B cell (primary cell): ENCODE results near the gene CCDC24. TPM values are rescaled to one million over a fixed set of nuclear protein-coding genes. Genes with fewer than 3 reads are reported as not detected.

Experiments
- ATAC-seq: fragments of 200-7000 bp; cut with Tn5 transposase; one replicate; pipeline ENCODE4 v1.10.0; 2021; ENCODE audit warnings: low read depth, mild to moderate bottlenecking, moderate number of reproducible peaks, moderate library complexity
- CTCF ChIA-PET: fragments of 350-600 bp; sonication (Branson Sonifier 250); formaldehyde crosslinking; loops from one replicate; lab custom pipeline; 2021; ENCODE audit warnings: antibody characterized with exemption, inconsistent platforms; lab: Charles Lee
- POLR2A ChIA-PET: fragments of 350-600 bp; sonication (Branson Sonifier 250); formaldehyde crosslinking; loops from one replicate; lab custom pipeline; 2021; ENCODE audit warnings: antibody characterized with exemption; lab: Charles Lee
- DNase-seq: peaks from one replicate; pipeline ENCODE4 v3.0.0; 2013
- H2AFZ ChIP-seq: 2 replicates; pipeline ENCODE4 v1.6.1; 2012; ENCODE audit warnings: mild to moderate bottlenecking, low read depth, low read length; ENCODE audit not compliant: insufficient read depth, poor library complexity, severe bottlenecking
- H3K27ac ChIP-seq, 2 donors: 1 replicate in 1 of 2; 2 replicates in 1 of 2; pipeline ENCODE4 v1.5.1; 2012 to 2013; ENCODE audit warnings: low read length in 2 of 2, mild to moderate bottlenecking in 2 of 2, moderate library complexity in 1 of 2
- H3K27me3 ChIP-seq, 4 experiments: fragments of 200-600 bp in 1 of 4; sonication (generic) in 1 of 4; replicated peaks in 1 of 4; 1 replicate in 2 of 4; 2 replicates in 2 of 4; pipeline versions ENCODE4 v1.6.1 to v1.7.0; 2013 to 2016; ENCODE audit warnings: low read length in 3 of 4, mild to moderate bottlenecking in 2 of 4, mixed read lengths in 1 of 4, moderate library complexity in 1 of 4; ENCODE audit not compliant: insufficient read depth in 4 of 4, control insufficient read depth in 3 of 4; ENCODE audit errors: control extremely low read depth in 1 of 4
- H3K36me3 ChIP-seq, 2 experiments: replicated peaks in 1 of 2; 1 replicate in 1 of 2; 2 replicates in 1 of 2; pipeline versions ENCODE4 v1.6.1 to v1.7.1; 2013; ENCODE audit warnings: low read length in 1 of 2; ENCODE audit not compliant: insufficient read depth in 2 of 2, control insufficient read depth in 1 of 2; ENCODE audit errors: control extremely low read depth in 1 of 2, extremely low read depth in 1 of 2
- H3K4me1 ChIP-seq, 2 donors: fragments of 200-600 bp in 1 of 2; sonication (generic) in 1 of 2; 1 replicate in 1 of 2; 2 replicates in 1 of 2; pipeline versions ENCODE4 v1.5.1 to v1.6.1; 2013 to 2017; ENCODE audit warnings: low read length in 2 of 2; ENCODE audit not compliant: control insufficient read depth in 2 of 2, insufficient read depth in 2 of 2
- H3K4me2 ChIP-seq: replicated peaks from 2 replicates; pipeline ENCODE3; 2012; ENCODE audit warnings: mild to moderate bottlenecking, low read depth, low read length; ENCODE audit not compliant: poor library complexity, severe bottlenecking
- H3K4me3 ChIP-seq, 5 experiments: fragments of 200-600 bp in 1 of 5; sonication (generic) in 1 of 5; 1 replicate in 3 of 5; 2 replicates in 2 of 5; pipeline versions ENCODE4 v1.5.1 to v1.7.0; 2011 to 2016; ENCODE audit warnings: low read length in 4 of 5, mild to moderate bottlenecking in 4 of 5, low read depth in 2 of 5, control low read depth in 1 of 5, moderate library complexity in 1 of 5; ENCODE audit not compliant: insufficient read depth in 1 of 5; ENCODE audit errors: control extremely low read depth in 1 of 5, extremely low read depth in 1 of 5
- H3K79me2 ChIP-seq: fragments of 200-600 bp; sonication (generic); one replicate; pipeline ENCODE4 v1.6.0; 2016; ENCODE audit warnings: low read length; ENCODE audit not compliant: control insufficient read depth, insufficient read depth
- H3K9ac ChIP-seq: fragments of 200-600 bp; sonication (generic); 2 replicates; pipeline ENCODE4 v1.6.1; 2017; ENCODE audit warnings: mild to moderate bottlenecking, low read length, moderate library complexity
- H3K9me3 ChIP-seq, 3 donors: one replicate each; pipeline versions ENCODE4 v1.6.1 to v1.7.1; 2013; ENCODE audit warnings: low read length in 2 of 3; ENCODE audit not compliant: control insufficient read depth in 2 of 3, insufficient read depth in 1 of 3; ENCODE audit errors: control extremely low read depth in 1 of 3
- H4K20me1 ChIP-seq: 2 replicates; pipeline ENCODE4 v1.6.0; 2012; ENCODE audit warnings: mild to moderate bottlenecking, low read length; ENCODE audit not compliant: insufficient read depth, control insufficient read depth, poor library complexity, severe bottlenecking
- H3K27ac Mint-ChIP-seq: one replicate; pipeline ENCODE4 v1.8.0; 2021; ENCODE audit warnings: mixed read lengths
- H3K27me3 Mint-ChIP-seq: one replicate; pipeline ENCODE4 v1.8.0; 2021; ENCODE audit warnings: mixed read lengths
- H3K4me1 Mint-ChIP-seq: one replicate; pipeline ENCODE4 v1.8.0; 2021; ENCODE audit warnings: mixed read lengths
- H3K4me3 Mint-ChIP-seq: one replicate; pipeline ENCODE4 v1.8.0; 2021; ENCODE audit warnings: mixed read lengths
- H3K9me3 Mint-ChIP-seq: one replicate; pipeline ENCODE4 v1.8.0; 2022; ENCODE audit warnings: mixed read lengths; ENCODE audit not compliant: insufficient read depth
- EZH2 ChIP-seq: IDR thresholded peaks from 2 replicates; pipeline ENCODE4 v1.6.1; 2012; ENCODE audit warnings: borderline replicate concordance, low read depth, mild to moderate bottlenecking, moderate library complexity, low read length; ENCODE audit not compliant: insufficient read depth, poor library complexity, severe bottlenecking
- WGBS: methylation state at CpG from one replicate; pipeline ENCODE4 v1.1.5; 2013; ENCODE audit warnings: missing lambda C conversion rate; ENCODE audit not compliant: insufficient coverage; 5-methylcytosine and 5-hydroxymethylcytosine counted together
- intact Hi-C: fragments of 100-400 bp; cut with micrococcal nuclease; formaldehyde crosslinking; loops from one replicate; pipeline ENCODE4 v1.10.0; 2022
- polyA plus RNA-seq: library from polyadenylated mRNA; depleted of rRNA; stranded (reverse); fragments of >200 nt; gene quantifications from 2 replicates; pipeline ENCODE4 v1.2.3, GENCODE V29; 2012
- total RNA-seq, 2 donors: library from RNA; stranded (reverse); fragments of 120-200 nt in 1 of 2; gene quantifications; 1 replicate in 1 of 2; 2 replicates in 1 of 2; pipeline versions ENCODE4 v1.2.3 to v1.2.4, GENCODE V29; 2013 to 2022
- TF ChIP-seq, protein P1 (sequence below): fragments of 200-600 bp; IDR thresholded peaks from one replicate; pipeline ENCODE4 v1.8.0; 2022; ENCODE audit warnings: antibody characterized with exemption, mild to moderate bottlenecking

The CCDC24 gene
- total and polyA plus RNA-seq, 2 donors (not counting 1 experiment from before 2014, with no cell fraction given): 10.1 to 18.4 TPM

DNA sequence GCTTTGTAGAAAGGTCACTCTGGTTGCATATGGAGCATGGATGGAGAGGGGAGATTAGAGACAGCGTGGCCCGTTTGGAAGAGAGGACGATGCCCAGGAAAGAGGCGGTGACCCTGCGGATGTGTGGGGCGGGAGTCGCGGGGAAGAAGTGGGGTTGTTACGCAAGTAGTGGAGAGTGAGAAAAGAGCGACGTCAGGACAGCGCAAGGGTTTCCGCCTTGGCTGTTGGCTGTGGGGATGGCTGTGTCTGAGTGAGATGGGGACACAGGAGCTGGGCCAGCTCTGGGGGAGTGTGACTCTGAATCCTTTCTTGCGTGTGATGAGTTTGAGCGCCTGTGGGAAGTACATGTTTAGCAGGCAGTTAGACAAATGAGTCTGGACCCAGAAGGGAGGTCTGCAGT is 8.6 kb upstream of the CCDC24 start:
- Mint-ChIP-seq H3K27ac (no peak overlapping the region), H3K4me3 (no peak overlapping the region), H3K27me3 (no peaks in the 10 kb centered on the region), H3K9me3 (no peaks in the 10 kb centered on the region), H3K4me1 (peaks cover 27% of the 10 kb centered on the region)
- peaks cover 19 to 36% of the 10 kb centered on the region in 2 donors for H3K4me1 ChIP-seq
- ATAC-seq: no peak
- H3K4me3 ChIP-seq: no peak overlapping the region
- H3K9me3 ChIP-seq: no peaks in the 10 kb centered on the region
- 96% methylated on average over 15 of the region's 15 CpGs for WGBS
- H3K79me2 ChIP-seq: no peaks in the 10 kb centered on the region
- H2AFZ ChIP-seq: no peak overlapping the region
- CTCF ChIA-PET: no interaction called here
- H3K27ac ChIP-seq: no peak overlapping the region
- no peak overlapping the region for H3K9ac ChIP-seq
- peaks cover 10% of the 10 kb centered on the region for H4K20me1 ChIP-seq
- DNase-seq: no peak
- H3K36me3 ChIP-seq: peaks cover 0 to 5% of the 10 kb centered on the region in 2 experiments
- H3K4me2 ChIP-seq: no peak overlapping the region
- TF ChIP-seq EZH2: no peak
- TF ChIP-seq, protein P1, sequence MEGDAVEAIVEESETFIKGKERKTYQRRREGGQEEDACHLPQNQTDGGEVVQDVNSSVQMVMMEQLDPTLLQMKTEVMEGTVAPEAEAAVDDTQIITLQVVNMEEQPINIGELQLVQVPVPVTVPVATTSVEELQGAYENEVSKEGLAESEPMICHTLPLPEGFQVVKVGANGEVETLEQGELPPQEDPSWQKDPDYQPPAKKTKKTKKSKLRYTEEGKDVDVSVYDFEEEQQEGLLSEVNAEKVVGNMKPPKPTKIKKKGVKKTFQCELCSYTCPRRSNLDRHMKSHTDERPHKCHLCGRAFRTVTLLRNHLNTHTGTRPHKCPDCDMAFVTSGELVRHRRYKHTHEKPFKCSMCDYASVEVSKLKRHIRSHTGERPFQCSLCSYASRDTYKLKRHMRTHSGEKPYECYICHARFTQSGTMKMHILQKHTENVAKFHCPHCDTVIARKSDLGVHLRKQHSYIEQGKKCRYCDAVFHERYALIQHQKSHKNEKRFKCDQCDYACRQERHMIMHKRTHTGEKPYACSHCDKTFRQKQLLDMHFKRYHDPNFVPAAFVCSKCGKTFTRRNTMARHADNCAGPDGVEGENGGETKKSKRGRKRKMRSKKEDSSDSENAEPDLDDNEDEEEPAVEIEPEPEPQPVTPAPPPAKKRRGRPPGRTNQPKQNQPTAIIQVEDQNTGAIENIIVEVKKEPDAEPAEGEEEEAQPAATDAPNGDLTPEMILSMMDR: no peak
- intact Hi-C loops: no loop called here
- no peaks in the 10 kb centered on the region for H3K27me3 ChIP-seq
- POLR2A ChIA-PET: no interaction called here

DNA sequence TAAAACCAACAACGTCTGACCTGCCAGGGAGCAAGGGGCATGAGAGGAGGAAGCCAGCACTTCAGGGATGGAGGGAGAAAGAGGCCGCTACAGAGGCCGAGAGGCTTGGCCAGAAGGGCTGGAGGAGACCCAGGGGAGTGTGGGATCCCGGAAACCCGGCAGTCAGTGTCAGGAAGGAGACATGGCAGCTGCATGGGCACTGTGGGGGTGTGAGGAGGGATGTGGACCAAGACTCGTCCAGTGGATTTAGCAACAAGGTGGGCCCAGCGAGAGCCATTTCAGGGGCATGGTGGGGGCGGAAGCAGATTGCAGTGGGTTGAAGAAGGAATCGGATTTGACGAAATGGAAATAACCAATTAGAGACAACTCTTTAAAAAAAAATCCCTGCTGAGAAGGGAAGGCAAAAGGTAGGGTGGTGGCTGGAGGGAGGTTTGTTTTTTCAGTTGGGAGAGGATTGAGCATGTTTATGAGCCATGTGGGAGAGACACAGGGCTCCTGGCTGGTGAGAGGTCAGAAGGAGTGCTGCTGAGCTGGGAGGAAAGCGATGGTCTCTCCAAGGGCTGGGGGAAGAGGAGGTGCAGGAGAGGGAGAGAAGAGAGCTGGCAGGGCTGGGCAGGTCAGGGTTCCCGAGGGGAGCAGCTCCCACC is 8.0 kb upstream of the CCDC24 start:
- Histone ChIP-seq H4K20me1 (peaks cover 4% of the 10 kb centered on the region), H3K27me3 (no peaks in the 10 kb centered on the region), H2AFZ (no peak overlapping the region), H3K9me3 (no peaks in the 10 kb centered on the region), H3K36me3 (peaks cover 0 to under 1% of the 10 kb centered on the region in 2 experiments), H3K4me2 (no peak overlapping the region), H3K79me2 (no peaks in the 10 kb centered on the region), H3K4me3 (no peak overlapping the region), H3K9ac (no peak overlapping the region), H3K27ac (no peak overlapping the region), H3K4me1 (peaks cover 18 to 30% of the 10 kb centered on the region in 2 donors)
- CTCF ChIA-PET: no interaction called here
- ATAC-seq (no peak), DNase-seq (no peak)
- WGBS: 98% methylated on average over 7 of the region's 12 CpGs
- intact Hi-C loops: no loop called here
- no peaks in the 10 kb centered on the region for H3K9me3 Mint-ChIP-seq
- no peak for TF ChIP-seq EZH2
- TF ChIP-seq, protein P1: no peak
- POLR2A ChIA-PET: no interaction called here
- no peak overlapping the region for H3K4me3 Mint-ChIP-seq
- H3K27ac Mint-ChIP-seq: no peak overlapping the region
- peaks cover 23% of the 10 kb centered on the region for H3K4me1 Mint-ChIP-seq
- H3K27me3 Mint-ChIP-seq: no peaks in the 10 kb centered on the region
